Measurements from ENCODE around the gene PLPP3. TPM values are rescaled to one million over a fixed set of nuclear protein-coding genes. Genes with fewer than 3 reads are reported as not detected.

The PLPP3 gene
- total and polyA plus RNA-seq, 2 of the 8 experiments (the other 6 are each of a cell fraction or from before 2014, with no cell fraction given): 33.2 to 42.0 TPM

DNA sequence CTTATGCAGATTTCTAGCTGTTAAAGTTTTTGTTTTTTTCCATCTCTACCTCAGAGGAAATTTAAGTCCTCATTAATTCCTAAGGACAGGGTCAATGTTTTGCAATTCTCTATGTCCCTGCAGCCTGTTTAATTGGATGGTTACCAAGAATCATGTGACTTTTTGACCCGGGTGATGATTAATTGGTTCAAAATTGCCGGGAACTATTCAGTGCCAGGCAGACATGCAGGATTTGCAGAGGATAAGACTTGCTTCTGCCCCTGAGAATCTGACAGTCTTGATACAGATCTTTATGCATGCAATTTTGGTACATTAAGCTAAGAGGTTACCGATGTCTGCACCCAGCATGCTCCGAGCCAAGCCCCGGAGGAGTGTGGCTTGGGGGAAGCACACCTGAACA lies 87.9 kb downstream of the PLPP3 start (continued):
- TF ChIP-seq, protein P1, sequence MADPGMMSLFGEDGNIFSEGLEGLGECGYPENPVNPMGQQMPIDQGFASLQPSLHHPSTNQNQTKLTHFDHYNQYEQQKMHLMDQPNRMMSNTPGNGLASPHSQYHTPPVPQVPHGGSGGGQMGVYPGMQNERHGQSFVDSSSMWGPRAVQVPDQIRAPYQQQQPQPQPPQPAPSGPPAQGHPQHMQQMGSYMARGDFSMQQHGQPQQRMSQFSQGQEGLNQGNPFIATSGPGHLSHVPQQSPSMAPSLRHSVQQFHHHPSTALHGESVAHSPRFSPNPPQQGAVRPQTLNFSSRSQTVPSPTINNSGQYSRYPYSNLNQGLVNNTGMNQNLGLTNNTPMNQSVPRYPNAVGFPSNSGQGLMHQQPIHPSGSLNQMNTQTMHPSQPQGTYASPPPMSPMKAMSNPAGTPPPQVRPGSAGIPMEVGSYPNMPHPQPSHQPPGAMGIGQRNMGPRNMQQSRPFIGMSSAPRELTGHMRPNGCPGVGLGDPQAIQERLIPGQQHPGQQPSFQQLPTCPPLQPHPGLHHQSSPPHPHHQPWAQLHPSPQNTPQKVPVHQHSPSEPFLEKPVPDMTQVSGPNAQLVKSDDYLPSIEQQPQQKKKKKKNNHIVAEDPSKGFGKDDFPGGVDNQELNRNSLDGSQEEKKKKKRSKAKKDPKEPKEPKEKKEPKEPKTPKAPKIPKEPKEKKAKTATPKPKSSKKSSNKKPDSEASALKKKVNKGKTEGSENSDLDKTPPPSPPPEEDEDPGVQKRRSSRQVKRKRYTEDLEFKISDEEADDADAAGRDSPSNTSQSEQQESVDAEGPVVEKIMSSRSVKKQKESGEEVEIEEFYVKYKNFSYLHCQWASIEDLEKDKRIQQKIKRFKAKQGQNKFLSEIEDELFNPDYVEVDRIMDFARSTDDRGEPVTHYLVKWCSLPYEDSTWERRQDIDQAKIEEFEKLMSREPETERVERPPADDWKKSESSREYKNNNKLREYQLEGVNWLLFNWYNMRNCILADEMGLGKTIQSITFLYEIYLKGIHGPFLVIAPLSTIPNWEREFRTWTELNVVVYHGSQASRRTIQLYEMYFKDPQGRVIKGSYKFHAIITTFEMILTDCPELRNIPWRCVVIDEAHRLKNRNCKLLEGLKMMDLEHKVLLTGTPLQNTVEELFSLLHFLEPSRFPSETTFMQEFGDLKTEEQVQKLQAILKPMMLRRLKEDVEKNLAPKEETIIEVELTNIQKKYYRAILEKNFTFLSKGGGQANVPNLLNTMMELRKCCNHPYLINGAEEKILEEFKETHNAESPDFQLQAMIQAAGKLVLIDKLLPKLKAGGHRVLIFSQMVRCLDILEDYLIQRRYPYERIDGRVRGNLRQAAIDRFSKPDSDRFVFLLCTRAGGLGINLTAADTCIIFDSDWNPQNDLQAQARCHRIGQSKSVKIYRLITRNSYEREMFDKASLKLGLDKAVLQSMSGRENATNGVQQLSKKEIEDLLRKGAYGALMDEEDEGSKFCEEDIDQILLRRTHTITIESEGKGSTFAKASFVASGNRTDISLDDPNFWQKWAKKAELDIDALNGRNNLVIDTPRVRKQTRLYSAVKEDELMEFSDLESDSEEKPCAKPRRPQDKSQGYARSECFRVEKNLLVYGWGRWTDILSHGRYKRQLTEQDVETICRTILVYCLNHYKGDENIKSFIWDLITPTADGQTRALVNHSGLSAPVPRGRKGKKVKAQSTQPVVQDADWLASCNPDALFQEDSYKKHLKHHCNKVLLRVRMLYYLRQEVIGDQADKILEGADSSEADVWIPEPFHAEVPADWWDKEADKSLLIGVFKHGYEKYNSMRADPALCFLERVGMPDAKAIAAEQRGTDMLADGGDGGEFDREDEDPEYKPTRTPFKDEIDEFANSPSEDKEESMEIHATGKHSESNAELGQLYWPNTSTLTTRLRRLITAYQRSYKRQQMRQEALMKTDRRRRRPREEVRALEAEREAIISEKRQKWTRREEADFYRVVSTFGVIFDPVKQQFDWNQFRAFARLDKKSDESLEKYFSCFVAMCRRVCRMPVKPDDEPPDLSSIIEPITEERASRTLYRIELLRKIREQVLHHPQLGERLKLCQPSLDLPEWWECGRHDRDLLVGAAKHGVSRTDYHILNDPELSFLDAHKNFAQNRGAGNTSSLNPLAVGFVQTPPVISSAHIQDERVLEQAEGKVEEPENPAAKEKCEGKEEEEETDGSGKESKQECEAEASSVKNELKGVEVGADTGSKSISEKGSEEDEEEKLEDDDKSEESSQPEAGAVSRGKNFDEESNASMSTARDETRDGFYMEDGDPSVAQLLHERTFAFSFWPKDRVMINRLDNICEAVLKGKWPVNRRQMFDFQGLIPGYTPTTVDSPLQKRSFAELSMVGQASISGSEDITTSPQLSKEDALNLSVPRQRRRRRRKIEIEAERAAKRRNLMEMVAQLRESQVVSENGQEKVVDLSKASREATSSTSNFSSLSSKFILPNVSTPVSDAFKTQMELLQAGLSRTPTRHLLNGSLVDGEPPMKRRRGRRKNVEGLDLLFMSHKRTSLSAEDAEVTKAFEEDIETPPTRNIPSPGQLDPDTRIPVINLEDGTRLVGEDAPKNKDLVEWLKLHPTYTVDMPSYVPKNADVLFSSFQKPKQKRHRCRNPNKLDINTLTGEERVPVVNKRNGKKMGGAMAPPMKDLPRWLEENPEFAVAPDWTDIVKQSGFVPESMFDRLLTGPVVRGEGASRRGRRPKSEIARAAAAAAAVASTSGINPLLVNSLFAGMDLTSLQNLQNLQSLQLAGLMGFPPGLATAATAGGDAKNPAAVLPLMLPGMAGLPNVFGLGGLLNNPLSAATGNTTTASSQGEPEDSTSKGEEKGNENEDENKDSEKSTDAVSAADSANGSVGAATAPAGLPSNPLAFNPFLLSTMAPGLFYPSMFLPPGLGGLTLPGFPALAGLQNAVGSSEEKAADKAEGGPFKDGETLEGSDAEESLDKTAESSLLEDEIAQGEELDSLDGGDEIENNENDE (IDR thresholded peaks at IDR 0.05; ENCODE audit: insufficient replicate concordance, low read length): no peak
- no peak for TF ChIP-seq JUN (IDR thresholded peaks at IDR 0.05; ENCODE audit: low read depth, low read length)
- no peak for TF ChIP-seq EP300 (IDR thresholded peaks at IDR 0.05; ENCODE audit: borderline replicate concordance in 1 of 2, low read depth in 2 of 2, low read length in 2 of 2)
- no peak for TF ChIP-seq GABPA (IDR thresholded peaks at IDR 0.05; ENCODE audit: borderline replicate concordance, insufficient read depth, low read length)
- no peak for TF ChIP-seq MAX (IDR thresholded peaks at IDR 0.05)
- no peak for TF ChIP-seq CTCF (IDR thresholded peaks at IDR 0.05; ENCODE audit: control extremely low read depth in 1 of 3, insufficient read depth in 1 of 3, low read depth in 1 of 3, low read length in 3 of 3)
- no peak for TF ChIP-seq SRF (IDR thresholded peaks at IDR 0.05; ENCODE audit: low read depth, low read length)
- TF ChIP-seq RAD21 (IDR thresholded peaks at IDR 0.05 in 1 of 2, conservative IDR thresholded peaks at IDR 0.05 in 1 of 2; ENCODE audit: low read depth in 2 of 2, low read length in 2 of 2): no peak

Measured in H1 (cell line).